ENCODE results near the gene SLC38A5.

SLC38A5 gene

DNA sequence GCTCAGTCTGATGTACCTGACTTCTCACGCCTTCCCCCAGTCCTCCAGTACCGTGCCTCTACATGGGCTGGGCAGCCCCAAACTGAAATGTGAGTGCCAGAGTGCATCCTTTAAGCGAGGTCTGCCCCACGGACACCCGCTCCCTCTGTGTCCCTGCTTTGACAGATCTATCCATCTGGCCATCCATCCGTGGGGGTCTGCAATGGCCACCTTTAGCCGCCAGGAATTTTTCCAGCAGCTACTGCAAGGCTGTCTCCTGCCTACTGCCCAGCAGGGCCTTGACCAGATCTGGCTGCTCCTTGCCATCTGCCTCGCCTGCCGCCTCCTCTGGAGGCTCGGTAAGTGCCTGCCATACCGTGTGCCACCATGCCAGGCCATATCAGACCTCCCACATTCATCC is 39.6 kb upstream of the SLC38A5 start:
- Histone ChIP-seq H4K20me1 (ENCODE audit: insufficient read depth, low read length) (no peaks in the 10 kb centered on the region), H3K9ac (ENCODE audit: low read length) (no peak overlapping the region), H3K4me3 (ENCODE audit: low read depth, low read length, poor library complexity, severe bottlenecking) (no peak overlapping the region), H3K9me3 (ENCODE audit: low read length) (no peaks in the 10 kb centered on the region), H3K79me2 (ENCODE audit: insufficient read depth, low read length) (no peaks in the 10 kb centered on the region), H3K27me3 (ENCODE audit: insufficient read depth, low read length) (no peaks in the 10 kb centered on the region), H3K9me2 (ENCODE audit: low read depth, low read length) (no peaks in the 10 kb centered on the region), H3K36me3 (ENCODE audit: insufficient read depth, low read length) (no peaks in the 10 kb centered on the region), H3K4me2 (ENCODE audit: low read length) (peak overlapping the region; percentile 79; the same call in 1 of the 2 replicates), H3K4me1 (ENCODE audit: insufficient read depth, low read length, severe bottlenecking) (peaks cover 3% of the 10 kb centered on the region), H2AFZ (ENCODE audit: low read length) (no peak overlapping the region), H3F3A (ENCODE audit: insufficient read depth, low read length) (no peaks in the 10 kb centered on the region), H3K27ac (ENCODE audit: low read depth, low read length, poor library complexity, severe bottlenecking) (no peak overlapping the region)
- no peak for TF ChIP-seq EZH2 (IDR thresholded peaks at IDR 0.05; ENCODE audit: borderline replicate concordance, low read length)

DNA sequence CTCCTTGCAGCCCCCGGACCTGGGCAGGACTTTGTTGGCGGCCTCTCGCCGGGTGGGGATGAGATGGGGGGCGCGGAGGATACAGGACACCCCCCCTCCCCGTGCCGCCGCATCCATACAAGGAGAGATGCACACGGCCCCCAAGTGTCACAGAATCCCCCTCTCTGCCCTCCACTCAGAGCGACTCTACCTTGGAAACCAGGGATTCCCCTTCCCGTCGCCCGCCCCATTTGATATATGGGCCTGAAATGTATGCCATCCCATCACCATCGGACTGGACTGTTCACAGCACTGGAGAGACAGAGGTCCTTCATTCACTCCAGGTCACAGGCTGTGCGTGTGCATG is 39.2 kb upstream of the SLC38A5 start:
- H3K27ac ChIP-seq (ENCODE audit: low read depth, low read length, poor library complexity, severe bottlenecking) = no peak overlapping the region
- H2AFZ ChIP-seq (ENCODE audit: low read length) = no peak overlapping the region

DNA sequence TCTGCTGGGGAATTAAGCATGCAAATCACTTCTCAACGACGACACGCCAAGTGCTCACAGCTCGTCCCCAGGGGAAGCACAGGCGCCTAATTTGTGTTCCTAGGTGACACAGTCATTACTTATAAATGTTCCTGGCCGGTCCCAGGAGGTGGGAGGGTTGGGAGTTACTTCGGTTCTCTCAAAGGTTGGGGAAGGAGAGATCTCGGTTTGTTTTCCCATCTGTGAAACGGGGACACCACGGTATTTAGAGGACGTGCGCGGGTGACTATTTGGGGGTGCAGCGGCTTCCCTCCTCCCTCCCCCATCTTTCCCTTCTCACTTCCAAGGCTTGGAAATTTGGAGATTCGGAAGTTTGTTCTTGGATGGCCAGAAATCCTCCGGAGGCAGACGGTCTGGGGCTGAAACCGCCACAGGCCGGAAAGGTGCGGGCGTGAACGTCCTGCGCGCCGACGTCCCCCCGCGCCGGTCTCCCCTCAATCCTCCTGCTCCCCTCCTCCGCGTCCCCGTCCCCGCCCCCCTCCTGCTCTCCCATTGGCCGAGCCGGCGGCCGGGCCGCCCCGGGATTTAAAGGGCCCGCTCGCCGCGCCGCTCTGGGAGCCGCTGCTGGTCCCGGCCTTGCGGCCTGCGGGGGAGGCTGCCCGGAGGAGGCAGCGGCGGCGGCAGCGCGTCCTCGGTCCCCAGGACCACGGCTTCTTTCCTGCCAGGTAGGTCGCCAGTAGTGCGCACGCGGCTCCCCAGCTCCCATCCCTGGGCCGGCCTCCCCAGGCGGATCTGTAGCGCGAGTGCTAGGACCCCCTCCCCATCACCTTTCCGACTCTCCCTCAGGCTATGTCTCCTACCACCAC is 38.6 kb upstream of the SLC38A5 start, which contains the start of gene PORCN:
Gene PORCN (plus strand): TSS at position 593 of the 845 bp plus-strand sequence. CDS start 829 bp downstream, outside the sequence.
- no peaks in the 10 kb centered on the region for H3K9me2 ChIP-seq (ENCODE audit: low read depth, low read length)
- no peaks in the 10 kb centered on the region for H3K79me2 ChIP-seq (ENCODE audit: insufficient read depth, low read length)
- H3K4me3 ChIP-seq (ENCODE audit: low read depth, low read length, poor library complexity, severe bottlenecking) = peak within 1 kb of the TSS; percentile 71
- no peak for TF ChIP-seq EZH2 (IDR thresholded peaks at IDR 0.05; ENCODE audit: borderline replicate concordance, low read length)
- TF ChIP-seq, protein P1, sequence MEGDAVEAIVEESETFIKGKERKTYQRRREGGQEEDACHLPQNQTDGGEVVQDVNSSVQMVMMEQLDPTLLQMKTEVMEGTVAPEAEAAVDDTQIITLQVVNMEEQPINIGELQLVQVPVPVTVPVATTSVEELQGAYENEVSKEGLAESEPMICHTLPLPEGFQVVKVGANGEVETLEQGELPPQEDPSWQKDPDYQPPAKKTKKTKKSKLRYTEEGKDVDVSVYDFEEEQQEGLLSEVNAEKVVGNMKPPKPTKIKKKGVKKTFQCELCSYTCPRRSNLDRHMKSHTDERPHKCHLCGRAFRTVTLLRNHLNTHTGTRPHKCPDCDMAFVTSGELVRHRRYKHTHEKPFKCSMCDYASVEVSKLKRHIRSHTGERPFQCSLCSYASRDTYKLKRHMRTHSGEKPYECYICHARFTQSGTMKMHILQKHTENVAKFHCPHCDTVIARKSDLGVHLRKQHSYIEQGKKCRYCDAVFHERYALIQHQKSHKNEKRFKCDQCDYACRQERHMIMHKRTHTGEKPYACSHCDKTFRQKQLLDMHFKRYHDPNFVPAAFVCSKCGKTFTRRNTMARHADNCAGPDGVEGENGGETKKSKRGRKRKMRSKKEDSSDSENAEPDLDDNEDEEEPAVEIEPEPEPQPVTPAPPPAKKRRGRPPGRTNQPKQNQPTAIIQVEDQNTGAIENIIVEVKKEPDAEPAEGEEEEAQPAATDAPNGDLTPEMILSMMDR (IDR thresholded peaks at IDR 0.05; ENCODE audit: low read length) = no peak
- no peaks in the 10 kb centered on the region for H3F3A ChIP-seq (ENCODE audit: insufficient read depth, low read length)
- H3K4me2 ChIP-seq (ENCODE audit: low read length) = peak within 1 kb of the TSS; percentile 79
- H3K36me3 ChIP-seq (ENCODE audit: insufficient read depth, low read length) = no peaks in the 10 kb centered on the region
- no peaks in the 10 kb centered on the region for H3K9me3 ChIP-seq (ENCODE audit: low read length)
- peaks cover 3% of the 10 kb centered on the region for H3K4me1 ChIP-seq (ENCODE audit: insufficient read depth, low read length, severe bottlenecking)
- peak within 1 kb of the TSS; percentile 59; the same call in 1 of the 2 replicates for H3K9ac ChIP-seq (ENCODE audit: low read length)
- H4K20me1 ChIP-seq (ENCODE audit: insufficient read depth, low read length) = no peaks in the 10 kb centered on the region
- H2AFZ ChIP-seq (ENCODE audit: low read length) = no peak within 1 kb of the TSS
- H3K27ac ChIP-seq (ENCODE audit: low read depth, low read length, poor library complexity, severe bottlenecking) = no peak within 1 kb of the TSS
- no peaks in the 10 kb centered on the region for H3K27me3 ChIP-seq (ENCODE audit: insufficient read depth, low read length)

More for the DNA sequence above, 39.2 kb upstream of the SLC38A5 start:
- H3K4me3 ChIP-seq (ENCODE audit: low read depth, low read length, poor library complexity, severe bottlenecking) = peak overlapping the region; percentile 71
- peak overlapping the region; percentile 79 for H3K4me2 ChIP-seq (ENCODE audit: low read length)
- peaks cover 3% of the 10 kb centered on the region for H3K4me1 ChIP-seq (ENCODE audit: insufficient read depth, low read length, severe bottlenecking)
- H3K9ac ChIP-seq (ENCODE audit: low read length) = peak overlapping the region; percentile 59; the same call in 1 of the 2 replicates
- no peaks in the 10 kb centered on the region for H3K9me2 ChIP-seq (ENCODE audit: low read depth, low read length)
- TF ChIP-seq, protein P1 (IDR thresholded peaks at IDR 0.05; ENCODE audit: low read length) = no peak
- no peak for TF ChIP-seq EZH2 (IDR thresholded peaks at IDR 0.05; ENCODE audit: borderline replicate concordance, low read length)
- H3K36me3 ChIP-seq (ENCODE audit: insufficient read depth, low read length) = no peaks in the 10 kb centered on the region
- H3K9me3 ChIP-seq (ENCODE audit: low read length) = no peaks in the 10 kb centered on the region
- no peaks in the 10 kb centered on the region for H3K27me3 ChIP-seq (ENCODE audit: insufficient read depth, low read length)
- H3F3A ChIP-seq (ENCODE audit: insufficient read depth, low read length) = no peaks in the 10 kb centered on the region
- H3K79me2 ChIP-seq (ENCODE audit: insufficient read depth, low read length) = no peaks in the 10 kb centered on the region
- H4K20me1 ChIP-seq (ENCODE audit: insufficient read depth, low read length) = no peaks in the 10 kb centered on the region
